Smooth muscle cell (in vitro differentiated cells): ENCODE results near the gene PDSS2. TPM values are rescaled to one million over a fixed set of nuclear protein-coding genes. Genes with fewer than 3 reads are reported as not detected.

Experiments
- DNase-seq: peaks from one replicate; lab custom pipeline; 2025; ENCODE audit not compliant: unreplicated experiment; lab: John Stamatoyannopoulos, UW
- H2AFZ ChIP-seq: fragments of 200-600 bp; sonication (generic); 2 replicates; pipeline ENCODE4 v1.6.0; 2016; ENCODE audit warnings: antibody characterized with exemption, low read depth, mild to moderate bottlenecking
- H3F3A ChIP-seq: fragments of 200-600 bp; sonication (generic); 2 replicates; pipeline ENCODE4 v1.6.0; 2017; ENCODE audit warnings: antibody characterized with exemption, low read depth
- H3K27ac ChIP-seq: fragments of 200-600 bp; sonication (generic); 2 replicates; pipeline ENCODE4 v1.5.1; 2016; ENCODE audit warnings: low read depth, mild to moderate bottlenecking
- H3K27me3 ChIP-seq: fragments of 200-600 bp; sonication (generic); 2 replicates; pipeline ENCODE4 v1.6.1; 2016; ENCODE audit warnings: low read depth, mild to moderate bottlenecking
- H3K36me3 ChIP-seq: fragments of 200-600 bp; sonication (generic); 2 replicates; pipeline ENCODE4 v1.5.1; 2016; ENCODE audit warnings: low read depth
- H3K4me1 ChIP-seq: fragments of 200-600 bp; sonication (generic); 2 replicates; pipeline ENCODE4 v1.5.1; 2016; ENCODE audit warnings: low read depth
- H3K4me2 ChIP-seq: fragments of 200-600 bp; sonication (generic); 2 replicates; pipeline ENCODE4 v1.6.0; 2016; ENCODE audit warnings: mild to moderate bottlenecking
- H3K4me3 ChIP-seq: fragments of 200-600 bp; sonication (generic); 2 replicates; pipeline ENCODE4 v1.5.1; 2016; ENCODE audit warnings: mild to moderate bottlenecking
- H3K79me2 ChIP-seq: fragments of 200-600 bp; sonication (generic); 2 replicates; pipeline ENCODE4 v1.6.0; 2016; ENCODE audit warnings: low read depth, mild to moderate bottlenecking
- H3K9ac ChIP-seq: fragments of 200-600 bp; sonication (generic); 2 replicates; pipeline ENCODE4 v1.6.0; 2016; ENCODE audit warnings: low read depth
- H3K9me3 ChIP-seq: fragments of 200-600 bp; sonication (generic); replicated peaks from 2 replicates; pipeline ENCODE4 v1.5.1; 2016; ENCODE audit warnings: low read depth
- H4K20me1 ChIP-seq: fragments of 200-600 bp; sonication (generic); 2 replicates; pipeline ENCODE4 v1.6.0; 2016; ENCODE audit warnings: low read depth
- WGBS: methylation state at CpG from one replicate; pipeline ENCODE4 v1.1.7; 2016; ENCODE audit warnings: low lambda C conversion rate; 5-methylcytosine and 5-hydroxymethylcytosine counted together
- polyA plus RNA-seq: library from polyadenylated mRNA; unstranded; fragments of >200 nt; fragmentation: Nextera tagmentation; extraction: Ambion mirVana; gene quantifications from 2 replicates; pipeline ENCODE4 v1.2.1, GENCODE V29; 2016
- total RNA-seq: library from RNA; depleted of rRNA; stranded (reverse); fragments of >200 nt; gene quantifications from 2 replicates; pipeline ENCODE4 v1.2.3, GENCODE V29; 2014
- TF ChIP-seq, protein P1 (sequence below): fragments of 200-600 bp; sonication (generic); IDR thresholded peaks from 2 replicates; pipeline ENCODE4 v1.5.1; 2017; ENCODE audit warnings: borderline replicate concordance, mild to moderate bottlenecking, antibody characterized with exemption; ENCODE audit not compliant: insufficient read depth, poor library complexity, severe bottlenecking

Gene PDSS2
- total and polyA plus RNA-seq, 2 experiments from 2014 or later = 12.8 to 15.5 TPM

DNA sequence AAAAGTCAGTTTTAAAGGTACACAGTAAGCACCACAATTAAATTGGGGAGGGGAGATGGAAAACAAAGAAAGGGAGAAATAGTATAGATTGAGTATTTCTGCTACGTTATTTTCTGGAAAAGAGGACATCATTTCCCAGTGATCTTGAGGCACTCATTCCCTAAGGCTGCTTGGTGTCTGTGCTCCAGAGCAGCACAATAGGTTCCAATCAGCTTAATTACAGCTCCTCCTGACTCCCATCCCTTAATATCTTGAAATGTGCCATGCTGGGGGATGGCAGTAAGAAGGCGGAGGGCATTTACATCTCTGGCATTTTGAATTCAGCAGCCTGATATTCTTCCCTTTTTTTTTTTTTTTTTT, 304.6 kb downstream of the PDSS2 start:
- H3K79me2 ChIP-seq = no peaks in the 10 kb centered on the region
- no peak overlapping the region for H3K4me3 ChIP-seq
- H3K27me3 ChIP-seq = no peaks in the 10 kb centered on the region
- TF ChIP-seq, protein P1, sequence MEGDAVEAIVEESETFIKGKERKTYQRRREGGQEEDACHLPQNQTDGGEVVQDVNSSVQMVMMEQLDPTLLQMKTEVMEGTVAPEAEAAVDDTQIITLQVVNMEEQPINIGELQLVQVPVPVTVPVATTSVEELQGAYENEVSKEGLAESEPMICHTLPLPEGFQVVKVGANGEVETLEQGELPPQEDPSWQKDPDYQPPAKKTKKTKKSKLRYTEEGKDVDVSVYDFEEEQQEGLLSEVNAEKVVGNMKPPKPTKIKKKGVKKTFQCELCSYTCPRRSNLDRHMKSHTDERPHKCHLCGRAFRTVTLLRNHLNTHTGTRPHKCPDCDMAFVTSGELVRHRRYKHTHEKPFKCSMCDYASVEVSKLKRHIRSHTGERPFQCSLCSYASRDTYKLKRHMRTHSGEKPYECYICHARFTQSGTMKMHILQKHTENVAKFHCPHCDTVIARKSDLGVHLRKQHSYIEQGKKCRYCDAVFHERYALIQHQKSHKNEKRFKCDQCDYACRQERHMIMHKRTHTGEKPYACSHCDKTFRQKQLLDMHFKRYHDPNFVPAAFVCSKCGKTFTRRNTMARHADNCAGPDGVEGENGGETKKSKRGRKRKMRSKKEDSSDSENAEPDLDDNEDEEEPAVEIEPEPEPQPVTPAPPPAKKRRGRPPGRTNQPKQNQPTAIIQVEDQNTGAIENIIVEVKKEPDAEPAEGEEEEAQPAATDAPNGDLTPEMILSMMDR = no peak
- H3K4me2 ChIP-seq = no peak overlapping the region
- H3K4me1 ChIP-seq = no peaks in the 10 kb centered on the region
- no peaks in the 10 kb centered on the region for H3F3A ChIP-seq
- no peak overlapping the region for H3K27ac ChIP-seq
- no peak for DNase-seq
- no peaks in the 10 kb centered on the region for H3K36me3 ChIP-seq
- WGBS = 79% methylated on average over 2 of the region's 2 CpGs
- H2AFZ ChIP-seq = no peak overlapping the region
- no peak overlapping the region for H3K9ac ChIP-seq
- no peaks in the 10 kb centered on the region for H4K20me1 ChIP-seq
- H3K9me3 ChIP-seq = no peaks in the 10 kb centered on the region

GRCh38 chr6:107154131-107154800, 305.1 kb downstream of the PDSS2 start:
- Histone ChIP-seq H3K79me2 (no peaks in the 10 kb centered on the region), H2AFZ (no peak overlapping the region), H3K9me3 (no peaks in the 10 kb centered on the region), H3F3A (no peaks in the 10 kb centered on the region), H3K27me3 (no peaks in the 10 kb centered on the region), H3K36me3 (no peaks in the 10 kb centered on the region), H4K20me1 (no peaks in the 10 kb centered on the region), H3K4me3 (no peak overlapping the region), H3K27ac (no peak overlapping the region), H3K4me2 (no peak overlapping the region), H3K9ac (no peak overlapping the region), H3K4me1 (no peaks in the 10 kb centered on the region)
- TF ChIP-seq, protein P1 = no peak
- DNase-seq = no peak
- 78% methylated on average over 12 of the region's 12 CpGs for WGBS

GRCh38 chr6:107152638-107153430, 306.5 kb downstream of the PDSS2 start:
- Histone ChIP-seq H4K20me1 (no peaks in the 10 kb centered on the region), H3K4me1 (no peaks in the 10 kb centered on the region), H3F3A (no peaks in the 10 kb centered on the region), H2AFZ (no peak overlapping the region), H3K27me3 (no peaks in the 10 kb centered on the region), H3K36me3 (no peaks in the 10 kb centered on the region), H3K79me2 (no peaks in the 10 kb centered on the region), H3K9ac (no peak overlapping the region), H3K9me3 (no peaks in the 10 kb centered on the region), H3K4me2 (no peak overlapping the region), H3K27ac (no peak overlapping the region), H3K4me3 (no peak overlapping the region)
- 92% methylated on average over 8 of the region's 8 CpGs for WGBS
- DNase-seq = no peak
- TF ChIP-seq, protein P1 = no peak
